Fibroblast of skin of scalp (primary cell): ENCODE results near the gene RAF1.

Source experiments
- DNase-seq: peaks from one replicate; pipeline ENCODE4 v3.0.0-alpha.2; 2013

Gene RAF1

GRCh38 chr3:12590096-12590495 is 73.8 kb downstream of the RAF1 start:
- DNase-seq: no peak

- DNase-seq: peak; percentile 56
Observed at GRCh38 chr3:12588039-12589009, 75.6 kb downstream of the RAF1 start.

- no peak for DNase-seq
Observed at GRCh38 chr3:12586403-12586802, 77.5 kb downstream of the RAF1 start.

- no peak for DNase-seq
Observed at GRCh38 chr3:12585970-12586369, 77.9 kb downstream of the RAF1 start.

GRCh38 chr3:12585181-12585580 is 78.7 kb downstream of the RAF1 start:
- DNase-seq: no peak

- no peak for DNase-seq
Observed at GRCh38 chr3:12584083-12584482, 79.8 kb downstream of the RAF1 start.

GRCh38 chr3:12583280-12583679 is 80.6 kb downstream of the RAF1 start:
- DNase-seq: no peak

- no peak for DNase-seq
Observed at GRCh38 chr3:12582730-12583129, 81.2 kb downstream of the RAF1 start.

- DNase-seq: no peak
Observed at GRCh38 chr3:12579905-12580304, 84.0 kb downstream of the RAF1 start.

- DNase-seq: no peak
Observed at GRCh38 chr3:12579456-12579855, 84.5 kb downstream of the RAF1 start.

- DNase-seq: no peak
Observed at GRCh38 chr3:12578742-12579141, 85.2 kb downstream of the RAF1 start.

- DNase-seq: no peak
Observed at GRCh38 chr3:12577379-12577778, 86.5 kb downstream of the RAF1 start.

- DNase-seq: no peak
Observed at GRCh38 chr3:12574661-12575060, 89.3 kb downstream of the RAF1 start.

GRCh38 chr3:12574131-12574530 is 89.8 kb downstream of the RAF1 start:
- DNase-seq: no peak

GRCh38 chr3:12571986-12572385 is 91.9 kb downstream of the RAF1 start:
- no peak for DNase-seq

- DNase-seq: no peak
Observed at GRCh38 chr3:12569836-12570235, 94.1 kb downstream of the RAF1 start.

- DNase-seq: no peak
Observed at GRCh38 chr3:12568747-12569146, 95.2 kb downstream of the RAF1 start.

GRCh38 chr3:12566976-12567375 is 96.9 kb downstream of the RAF1 start:
- DNase-seq: no peak

- no peak for DNase-seq
Observed at GRCh38 chr3:12562451-12562850, 101.5 kb downstream of the RAF1 start.

GRCh38 chr3:12561397-12561796 is 102.5 kb downstream of the RAF1 start:
- DNase-seq: no peak

GRCh38 chr3:12560505-12561190 is 103.3 kb downstream of the RAF1 start:
- DNase-seq: no peak

- DNase-seq: no peak
Observed at GRCh38 chr3:12559520-12559919, 104.4 kb downstream of the RAF1 start.

- no peak for DNase-seq
Observed at GRCh38 chr3:12558706-12559105, 105.2 kb downstream of the RAF1 start.
